Tibial artery (tissue), 4 donors: ENCODE measurements around the gene ZBTB18.

ENCODE experiments used
- DNase-seq, 2 donors: peaks; one replicate each; pipeline ENCODE4 v3.0.0-alpha.2; 2019
- H3K27ac ChIP-seq, 2 donors: fragments of 200-600 bp; sonication (generic) in 1 of 2; 1 replicate in 1 of 2; 2 replicates in 1 of 2; pipeline ENCODE4 v1.5.1; 2018 to 2019; ENCODE audit warnings: mild to moderate bottlenecking in 1 of 2
- H3K27me3 ChIP-seq, 2 donors: fragments of 200-600 bp; sonication (generic) in 1 of 2; one replicate each; pipeline versions ENCODE4 v1.5.1 to v1.6.0; 2016 to 2019
- H3K36me3 ChIP-seq, 3 donors: fragments of 200-600 bp; sonication (generic) in 2 of 3; one replicate each; pipeline ENCODE4 v1.5.1; 2016 to 2019; ENCODE audit warnings: mild to moderate bottlenecking in 2 of 3
- H3K4me1 ChIP-seq, 4 donors: fragments of 200-600 bp; sonication (generic) in 2 of 4; 1 replicate in 3 of 4; 2 replicates in 1 of 4; pipeline ENCODE4 v1.5.1; 2016 to 2019
- H3K4me3 ChIP-seq, 2 donors: fragments of 200-600 bp; sonication (generic) in 1 of 2; 1 replicate in 1 of 2; 2 replicates in 1 of 2; pipeline ENCODE4 v1.5.1; 2018 to 2019; ENCODE audit warnings: mild to moderate bottlenecking in 2 of 2
- H3K9me3 ChIP-seq, 3 donors: fragments of 200-600 bp; sonication (generic) in 1 of 3; one replicate each; pipeline ENCODE4 v1.5.1; 2016 to 2019
- intact Hi-C: fragments of 100-400 bp; cut with DNase I; formaldehyde crosslinking; loops from one replicate; pipeline ENCODE4 v1.15.0; 2023; ENCODE audit warnings: low total_unique reads
- TF ChIP-seq, protein P1 (sequence below), 2 experiments: fragments of 200-600 bp in 1 of 2; fragments of 450-650 bp in 1 of 2; IDR thresholded peaks; one replicate each; pipeline ENCODE4 v1.5.1; 2017 to 2019; ENCODE audit warnings: antibody characterized with exemption in 2 of 2, mild to moderate bottlenecking in 1 of 2, moderate library complexity in 1 of 2

Gene ZBTB18

DNA sequence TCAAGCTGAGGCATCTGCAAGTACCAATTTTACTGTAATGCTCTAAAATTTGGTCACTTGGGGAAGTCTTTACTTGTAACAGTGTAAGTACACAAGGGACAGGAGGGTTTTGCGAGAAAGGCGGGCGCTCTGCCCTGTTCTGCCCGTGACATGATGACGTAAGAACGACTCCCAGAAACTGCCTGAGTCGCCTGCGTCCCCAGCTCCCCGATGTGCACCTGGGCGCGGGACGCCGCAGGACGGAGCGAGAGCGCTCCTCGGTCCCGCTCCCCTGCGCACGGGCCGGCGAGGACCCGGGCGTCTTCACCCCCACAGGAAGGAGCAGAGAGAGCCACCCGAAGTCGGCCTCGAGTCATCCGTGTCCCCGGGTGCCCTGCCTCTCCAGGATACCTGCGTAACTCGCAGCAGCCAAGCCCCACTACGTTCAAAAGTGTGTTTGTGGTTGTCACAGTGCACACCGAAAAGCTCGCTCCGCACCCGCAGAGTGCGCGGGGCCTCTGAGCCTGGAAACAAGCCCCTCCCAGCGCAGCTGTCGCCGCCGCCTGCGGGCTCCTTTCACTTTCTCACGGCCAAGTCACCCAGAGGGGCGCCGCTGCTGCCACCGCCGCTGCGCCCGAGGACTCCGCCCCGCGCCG is 3.3 kb upstream of the ZBTB18 start:
- DNase-seq, result peak; percentile 79 to 88
- intact Hi-C loops, result loop anchor here (5.0 to 10.0 kb wide), 4 partner anchors 123 to 790 kb away; partner anchors contain the start of genes ADSS2, AKT3, CEP170 and SDCCAG8

DNA sequence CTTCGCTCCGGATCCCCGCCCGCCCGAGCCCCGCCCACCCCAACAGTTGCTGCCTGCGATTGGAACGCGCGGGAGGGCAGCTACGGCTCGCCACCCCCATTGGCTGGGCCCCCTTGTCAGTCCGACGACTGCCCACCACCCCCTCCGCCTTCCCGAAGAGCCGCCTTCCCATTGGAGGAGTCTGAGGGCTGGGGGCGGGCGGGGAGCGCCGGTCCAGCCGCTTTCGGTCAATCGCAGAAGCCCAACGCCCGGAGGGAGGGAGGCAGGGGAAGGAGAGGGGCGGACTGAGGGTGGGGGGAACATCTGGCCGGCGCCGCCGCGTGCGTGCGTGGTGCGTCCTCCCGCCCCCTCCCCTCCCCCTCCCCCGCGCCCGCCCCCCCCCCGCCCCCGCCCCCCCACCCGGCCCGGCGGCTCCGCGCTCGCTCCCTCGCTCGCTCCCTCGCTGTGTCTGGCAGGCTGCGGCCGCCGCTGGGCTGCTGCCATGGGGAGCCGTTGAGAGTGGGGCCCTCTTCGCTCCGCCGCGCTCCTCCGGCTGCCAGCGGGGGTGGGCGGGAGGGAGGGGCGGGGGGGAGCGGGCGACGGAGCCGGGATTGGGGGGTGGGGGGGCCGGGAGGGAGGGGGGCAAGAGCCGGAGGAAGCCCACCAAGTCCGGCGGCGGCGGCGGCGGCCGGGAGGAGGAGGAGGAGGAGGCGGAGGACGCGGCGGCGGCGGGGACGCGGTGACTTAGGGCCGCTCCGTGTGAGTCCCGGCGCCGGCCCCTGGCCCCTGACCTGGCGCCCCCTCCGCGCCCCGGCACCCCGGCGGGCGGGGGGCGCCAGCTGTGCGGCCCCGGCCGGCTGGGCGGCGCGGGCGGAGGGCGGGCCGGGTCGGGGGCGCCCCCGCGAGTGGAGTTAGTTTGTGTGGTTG is 2.6 kb upstream of the ZBTB18 start:
- no peaks in the 10 kb centered on the region for H3K27me3 ChIP-seq
- H3K4me1 ChIP-seq, result peaks cover 0 to 33% (median 2%) of the 10 kb centered on the region in 4 donors
- intact Hi-C loops, result loop anchor here (5.0 to 10.0 kb wide), 4 partner anchors 124 to 791 kb away; partner anchors contain the start of genes ADSS2, AKT3, CEP170 and SDCCAG8
- H3K36me3 ChIP-seq, result no peaks in the 10 kb centered on the region
- peak; percentile 98 to 100 for DNase-seq
- no peaks in the 10 kb centered on the region for H3K9me3 ChIP-seq
- TF ChIP-seq, protein P1, sequence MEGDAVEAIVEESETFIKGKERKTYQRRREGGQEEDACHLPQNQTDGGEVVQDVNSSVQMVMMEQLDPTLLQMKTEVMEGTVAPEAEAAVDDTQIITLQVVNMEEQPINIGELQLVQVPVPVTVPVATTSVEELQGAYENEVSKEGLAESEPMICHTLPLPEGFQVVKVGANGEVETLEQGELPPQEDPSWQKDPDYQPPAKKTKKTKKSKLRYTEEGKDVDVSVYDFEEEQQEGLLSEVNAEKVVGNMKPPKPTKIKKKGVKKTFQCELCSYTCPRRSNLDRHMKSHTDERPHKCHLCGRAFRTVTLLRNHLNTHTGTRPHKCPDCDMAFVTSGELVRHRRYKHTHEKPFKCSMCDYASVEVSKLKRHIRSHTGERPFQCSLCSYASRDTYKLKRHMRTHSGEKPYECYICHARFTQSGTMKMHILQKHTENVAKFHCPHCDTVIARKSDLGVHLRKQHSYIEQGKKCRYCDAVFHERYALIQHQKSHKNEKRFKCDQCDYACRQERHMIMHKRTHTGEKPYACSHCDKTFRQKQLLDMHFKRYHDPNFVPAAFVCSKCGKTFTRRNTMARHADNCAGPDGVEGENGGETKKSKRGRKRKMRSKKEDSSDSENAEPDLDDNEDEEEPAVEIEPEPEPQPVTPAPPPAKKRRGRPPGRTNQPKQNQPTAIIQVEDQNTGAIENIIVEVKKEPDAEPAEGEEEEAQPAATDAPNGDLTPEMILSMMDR (IDR thresholded peaks at IDR 0.05), result no peak
- H3K4me3 ChIP-seq, result peak overlapping the region; percentile 91 to 94
- peak overlapping the region; percentile 95 to 98 for H3K27ac ChIP-seq

More for the DNA sequence above, 3.3 kb upstream of the ZBTB18 start:
- H3K4me3 ChIP-seq, result peak overlapping the region; percentile 65 to 94
- H3K9me3 ChIP-seq, result no peaks in the 10 kb centered on the region
- TF ChIP-seq, protein P1 (IDR thresholded peaks at IDR 0.05), result no peak
- H3K27me3 ChIP-seq, result no peaks in the 10 kb centered on the region
- no peaks in the 10 kb centered on the region for H3K36me3 ChIP-seq
- H3K27ac ChIP-seq, result peak overlapping the region; percentile 95 to 98
- peaks cover 0 to 27% (median 2%) of the 10 kb centered on the region in 4 donors for H3K4me1 ChIP-seq

DNA sequence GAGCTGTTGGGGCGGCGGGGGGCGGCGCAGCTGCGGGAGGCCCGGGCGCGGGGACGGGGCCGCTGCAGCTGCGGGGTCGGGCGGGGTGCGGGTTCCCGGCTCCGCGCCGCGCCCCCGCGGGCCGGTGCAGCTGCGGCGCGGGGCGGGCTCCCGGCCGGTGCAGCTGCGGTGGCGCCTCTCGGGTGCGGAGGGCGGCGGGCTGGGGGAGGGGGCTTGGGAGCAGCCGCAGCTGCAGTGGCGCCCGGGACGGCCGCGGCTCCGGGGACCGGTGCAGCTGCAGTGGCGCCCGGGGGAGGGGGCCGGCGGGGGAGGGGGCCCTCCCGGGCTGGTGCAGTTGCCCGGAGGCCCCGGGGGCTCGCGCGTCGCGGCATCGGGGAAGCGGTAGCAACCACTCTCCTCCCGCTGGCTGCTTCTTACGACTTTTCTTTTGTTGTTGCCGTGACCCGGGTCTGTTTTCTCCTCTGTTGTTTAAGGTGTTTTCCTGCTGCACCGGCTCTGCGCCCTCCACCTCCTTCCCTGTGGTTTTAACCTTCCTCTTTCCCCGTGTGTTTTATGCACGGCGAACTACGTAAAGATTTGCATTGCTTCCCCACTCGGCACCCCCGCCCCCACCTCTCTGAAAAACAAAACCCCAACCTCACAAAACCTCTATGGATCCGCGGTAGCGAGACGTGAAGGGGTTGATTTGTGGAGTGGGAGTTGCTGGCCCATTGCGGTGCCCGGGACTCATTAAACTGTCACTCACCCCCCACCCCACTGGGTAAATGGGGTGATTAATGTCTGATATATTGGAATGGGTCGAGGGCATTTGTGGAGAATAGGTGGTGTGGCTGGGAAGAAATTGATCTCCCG is 1.7 kb upstream of the ZBTB18 start:
- H3K36me3 ChIP-seq, result peaks cover 0 to 7% (median 6%) of the 10 kb centered on the region in 3 donors
- intact Hi-C loops, result loop anchor here (5.0 to 10.0 kb wide), 5 partner anchors 125 to 792 kb away; partner anchors contain the start of genes ADSS2, AKT3, CEP170 and SDCCAG8
- peak overlapping the region; percentile 74 to 91 for H3K4me3 ChIP-seq
- peaks cover 0 to 33% (median 2%) of the 10 kb centered on the region in 4 donors for H3K4me1 ChIP-seq
- TF ChIP-seq, protein P1 (IDR thresholded peaks at IDR 0.05), result no peak
- H3K9me3 ChIP-seq, result no peaks in the 10 kb centered on the region
- no peaks in the 10 kb centered on the region for H3K27me3 ChIP-seq
- peak overlapping the region; percentile 70 to 74 for H3K27ac ChIP-seq
- DNase-seq, result no peak

DNA sequence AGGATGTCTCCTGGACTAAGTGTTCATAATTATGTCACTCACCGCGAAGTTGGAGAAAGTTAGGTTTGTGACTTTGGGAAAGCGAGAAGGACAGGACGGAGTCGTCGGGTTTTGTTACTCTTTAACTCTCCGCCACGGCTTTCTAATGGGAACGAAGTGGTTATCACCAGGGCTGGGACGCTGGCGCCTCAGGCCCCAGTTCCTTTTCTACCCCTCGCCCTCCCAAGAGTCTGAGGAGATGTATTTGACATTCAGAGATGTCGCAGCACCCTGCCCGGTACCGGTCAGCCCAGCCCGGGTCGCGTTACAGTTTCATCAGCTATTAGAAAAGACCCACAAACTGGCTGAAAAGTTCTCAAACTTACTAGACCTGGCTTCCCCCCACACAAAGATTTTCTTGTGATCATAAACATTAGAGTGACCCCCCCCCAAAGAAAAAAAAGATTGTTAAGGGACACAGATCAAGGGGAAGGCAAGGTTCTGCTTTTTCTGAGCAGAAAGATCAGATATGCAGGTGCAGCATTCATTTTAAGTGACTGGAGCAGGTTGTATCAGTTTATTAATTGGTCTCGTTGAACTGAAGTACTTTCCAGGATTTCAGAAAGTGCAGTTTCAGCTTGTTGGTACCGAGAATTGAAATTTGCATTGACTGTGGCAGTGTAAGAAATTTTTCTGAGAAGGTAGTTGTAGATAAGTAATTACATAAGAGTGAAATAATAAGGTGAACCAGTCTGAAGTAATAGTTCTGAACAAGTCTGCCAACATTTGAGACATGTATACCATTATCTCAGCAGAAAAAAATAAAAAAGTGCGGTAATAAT is 859 bp upstream of the ZBTB18 start:
- Histone ChIP-seq H3K4me1 (peaks cover 0 to 33% (median 2%) of the 10 kb centered on the region in 4 donors), H3K4me3 (peak overlapping the region; percentile 74 to 91), H3K36me3 (peaks cover 6 to 16% (median 12%) of the 10 kb centered on the region in 3 donors), H3K27ac (peak overlapping the region; percentile 70 to 74), H3K27me3 (no peaks in the 10 kb centered on the region), H3K9me3 (no peaks in the 10 kb centered on the region)
- TF ChIP-seq, protein P1 (IDR thresholded peaks at IDR 0.05), result no peak
- no peak for DNase-seq
- intact Hi-C loops, result loop anchor here (10.0 kb wide), 1 partner anchor 225 kb away; no protein-coding TSS in a partner anchor
